Karpas-422 (cell line): ENCODE measurements around the gene SNRPD2. TPM values are rescaled to one million over a fixed set of nuclear protein-coding genes. Genes with fewer than 3 reads are reported as not detected.
A peak's percentile ranks its signal among the peaks of the same experiment; 100 is the strongest.

ENCODE experiments used
- DNase-seq: peaks from one replicate; pipeline ENCODE4 v3.0.0-alpha.2; 2015
- H2AFZ ChIP-seq: fragments of 200-600 bp; sonication (generic); 2 replicates; pipeline ENCODE4 v1.6.1; 2014; ENCODE audit warnings: antibody characterized with exemption, low read length, mixed read lengths
- H3K27ac ChIP-seq: fragments of 200-600 bp; sonication (generic); 2 replicates; pipeline ENCODE4 v1.5.1; 2014; ENCODE audit warnings: mild to moderate bottlenecking, low read length, moderate library complexity
- H3K27me3 ChIP-seq: fragments of 200-600 bp; sonication (generic); 2 replicates; pipeline ENCODE4 v1.6.1; 2014; ENCODE audit warnings: low read length, mixed read lengths
- H3K36me3 ChIP-seq: fragments of 200-600 bp; sonication (generic); 2 replicates; pipeline ENCODE4 v1.6.1; 2014; ENCODE audit warnings: low read length, mixed read lengths; ENCODE audit not compliant: insufficient read depth
- H3K4me1 ChIP-seq: fragments of 200-600 bp; sonication (generic); 2 replicates; pipeline ENCODE4 v1.6.1; 2014; ENCODE audit warnings: mild to moderate bottlenecking, low read length, mixed read lengths
- H3K4me2 ChIP-seq: fragments of 200-600 bp; sonication (generic); 2 replicates; pipeline ENCODE4 v1.6.1; 2014; ENCODE audit warnings: low read length, low read depth, mild to moderate bottlenecking; ENCODE audit not compliant: poor library complexity, severe bottlenecking
- H3K4me3 ChIP-seq: fragments of 200-600 bp; sonication (generic); 2 replicates; pipeline ENCODE4 v1.5.1; 2014; ENCODE audit warnings: mild to moderate bottlenecking, antibody characterized with exemption, low read length, mixed read lengths
- H3K79me2 ChIP-seq: fragments of 200-600 bp; sonication (generic); 2 replicates; pipeline ENCODE4 v1.6.1; 2014; ENCODE audit warnings: mild to moderate bottlenecking, low read length, mixed read lengths
- H3K9ac ChIP-seq: fragments of 200-600 bp; sonication (generic); 2 replicates; pipeline ENCODE4 v1.6.0; 2014; ENCODE audit warnings: low read length
- H3K9me2 ChIP-seq: fragments of 200-600 bp; sonication (generic), shearing (Covaris generic); replicated peaks from 2 replicates; pipeline ENCODE4 v1.6.0; 2014; ENCODE audit warnings: mild to moderate bottlenecking, low read length, moderate library complexity; ENCODE audit not compliant: insufficient read depth
- H3K9me3 ChIP-seq: fragments of 300-700, 200-600 bp; sonication (generic); 2 replicates; pipeline ENCODE4 v1.6.1; 2014; ENCODE audit warnings: low read length, mixed read lengths
- H4K20me1 ChIP-seq: fragments of 200-600 bp; sonication (generic); 2 replicates; pipeline ENCODE4 v1.6.1; 2014; ENCODE audit warnings: mild to moderate bottlenecking, antibody characterized with exemption, low read length, low read depth; ENCODE audit not compliant: insufficient read depth
- total RNA-seq: library from RNA; depleted of rRNA; stranded (reverse); fragments of >200 nt; shearing (Covaris generic); gene quantifications from 2 replicates; pipeline ENCODE4 v1.2.3, GENCODE V29; 2014; ENCODE audit warnings: low replicate concordance

Gene SNRPD2
- total RNA-seq, 1 experiment from 2014 or later: 540 TPM

- H4K20me1 ChIP-seq: no peaks in the 10 kb centered on the region
- peaks cover 54% of the 10 kb centered on the region for H3K79me2 ChIP-seq
- no peaks in the 10 kb centered on the region for H3K9me2 ChIP-seq
- DNase-seq: no peak
- H2AFZ ChIP-seq: no peak overlapping the region
- H3K36me3 ChIP-seq: peaks cover 6% of the 10 kb centered on the region; the same call in 1 of the 2 replicates
- peak overlapping the region; percentile 78 for H3K4me2 ChIP-seq
- H3K9ac ChIP-seq: peak overlapping the region; percentile 79
- peak overlapping the region; percentile 70 for H3K4me3 ChIP-seq
- no peaks in the 10 kb centered on the region for H3K9me3 ChIP-seq
- peaks cover 29% of the 10 kb centered on the region for H3K4me1 ChIP-seq
- H3K27me3 ChIP-seq: no peaks in the 10 kb centered on the region
- H3K27ac ChIP-seq: peak overlapping the region; percentile 82
Measured at GRCh38 chr19:45717983-45718650, 26.4 kb upstream of the SNRPD2 start.

- Histone ChIP-seq H3K27me3 (no peaks in the 10 kb centered on the region), H3K9ac (peak overlapping the region; percentile 90), H3K36me3 (0 out of 2 replicates have a peak, but pooled peaks cover 5% of the 10 kb centered on the region), H3K79me2 (peaks cover 50% of the 10 kb centered on the region), H3K4me2 (peak overlapping the region; percentile 98), H3K4me3 (peak overlapping the region; percentile 95), H4K20me1 (no peaks in the 10 kb centered on the region), H3K27ac (peak overlapping the region; percentile 85), H2AFZ (no peak overlapping the region), H3K9me2 (no peaks in the 10 kb centered on the region), H3K9me3 (no peaks in the 10 kb centered on the region), H3K4me1 (peaks cover 29% of the 10 kb centered on the region)
- peak; percentile 100 for DNase-seq
Measured at GRCh38 chr19:45717131-45717982, 25.6 kb upstream of the SNRPD2 start.

- Histone ChIP-seq H3K27me3 (no peaks in the 10 kb centered on the region), H3K9me3 (no peaks in the 10 kb centered on the region), H3K4me1 (peaks cover 29% of the 10 kb centered on the region), H4K20me1 (no peaks in the 10 kb centered on the region), H3K4me3 (peak overlapping the region; percentile 95), H3K27ac (peak overlapping the region; percentile 85), H3K9me2 (no peaks in the 10 kb centered on the region), H3K4me2 (peak overlapping the region; percentile 98), H3K36me3 (0 out of 2 replicates have a peak, but pooled peaks cover 5% of the 10 kb centered on the region), H3K9ac (peak overlapping the region; percentile 90), H2AFZ (no peak overlapping the region), H3K79me2 (peaks cover 46% of the 10 kb centered on the region)
- peak; percentile 54 for DNase-seq
Measured at GRCh38 chr19:45716359-45717130, 24.8 kb upstream of the SNRPD2 start.

GRCh38 chr19:45715139-45715538, 23.4 kb upstream of the SNRPD2 start:
- DNase-seq: no peak
- H3K36me3 ChIP-seq: 0 out of 2 replicates have a peak, but pooled peaks cover 5% of the 10 kb centered on the region
- H3K79me2 ChIP-seq: peaks cover 53% of the 10 kb centered on the region
- H3K9ac ChIP-seq: peak overlapping the region; percentile 33
- no peak overlapping the region for H2AFZ ChIP-seq
- no peaks in the 10 kb centered on the region for H3K9me3 ChIP-seq
- H3K4me2 ChIP-seq: peak overlapping the region; percentile 20
- peaks cover 38% of the 10 kb centered on the region for H3K4me1 ChIP-seq
- H3K4me3 ChIP-seq: no peak overlapping the region
- H3K9me2 ChIP-seq: no peaks in the 10 kb centered on the region
- H3K27ac ChIP-seq: peak overlapping the region; percentile 85
- H4K20me1 ChIP-seq: no peaks in the 10 kb centered on the region
- H3K27me3 ChIP-seq: no peaks in the 10 kb centered on the region

GRCh38 chr19:45713141-45713540, 21.4 kb upstream of the SNRPD2 start:
- no peak overlapping the region for H3K4me3 ChIP-seq
- H3K27ac ChIP-seq: no peak overlapping the region
- H3K27me3 ChIP-seq: no peaks in the 10 kb centered on the region
- H3K9me2 ChIP-seq: no peaks in the 10 kb centered on the region
- peaks cover 34% of the 10 kb centered on the region for H3K4me1 ChIP-seq
- H3K9me3 ChIP-seq: no peaks in the 10 kb centered on the region
- H3K9ac ChIP-seq: no peak overlapping the region
- H2AFZ ChIP-seq: no peak overlapping the region
- H3K4me2 ChIP-seq: no peak overlapping the region
- no peak for DNase-seq
- peaks cover 43% of the 10 kb centered on the region for H3K79me2 ChIP-seq
- no peaks in the 10 kb centered on the region for H4K20me1 ChIP-seq
- H3K36me3 ChIP-seq: no peaks in the 10 kb centered on the region

- Histone ChIP-seq H3K4me2 (no peak overlapping the region), H3K79me2 (peaks cover 40% of the 10 kb centered on the region), H3K9me2 (no peaks in the 10 kb centered on the region), H3K4me3 (no peak overlapping the region), H3K36me3 (no peaks in the 10 kb centered on the region), H3K4me1 (peaks cover 34% of the 10 kb centered on the region), H3K27me3 (no peaks in the 10 kb centered on the region), H3K9me3 (no peaks in the 10 kb centered on the region), H2AFZ (no peak overlapping the region), H3K9ac (no peak overlapping the region), H4K20me1 (no peaks in the 10 kb centered on the region), H3K27ac (no peak overlapping the region)
- no peak for DNase-seq
Measured at GRCh38 chr19:45712699-45713067, 20.9 kb upstream of the SNRPD2 start.

GRCh38 chr19:45711851-45712698, 20.3 kb upstream of the SNRPD2 start:
- DNase-seq: no peak
- Histone ChIP-seq H3K27ac (no peak overlapping the region), H3K4me3 (no peak overlapping the region), H3K4me2 (no peak overlapping the region), H2AFZ (no peak overlapping the region), H3K79me2 (peaks cover 40% of the 10 kb centered on the region), H3K9ac (no peak overlapping the region), H4K20me1 (no peaks in the 10 kb centered on the region), H3K36me3 (no peaks in the 10 kb centered on the region), H3K9me2 (no peaks in the 10 kb centered on the region), H3K27me3 (no peaks in the 10 kb centered on the region), H3K4me1 (peaks cover 40% of the 10 kb centered on the region), H3K9me3 (no peaks in the 10 kb centered on the region)
